HG02870 (cell line): Measurements from ENCODE around the gene KCNJ18.
"Not testable (repeated sequence)": the region's sequence is repeated elsewhere in the genome, so short reads cannot be mapped to it uniquely, and the experiment has no call there.

Source experiments
- ATAC-seq: cut with Tn5 transposase; IDR thresholded peaks from one replicate; pipeline ENCODE4 v1.9.1; 2021; ENCODE audit warnings: mild to moderate bottlenecking, moderate library complexity; ENCODE audit not compliant: unreplicated experiment

KCNJ18 gene

GRCh38 chr17:21691883-21692703, at the start of gene KCNJ18:
Gene KCNJ18 (plus strand): TSS chr17:21692523. CDS start chr17:21702787, 10,264 bp downstream.
- ATAC-seq = not testable (repeated sequence)

GRCh38 chr17:21648125-21648524, 44.2 kb upstream of the KCNJ18 start:
- not testable (repeated sequence) for ATAC-seq

GRCh38 chr17:21650043-21650442, 42.3 kb upstream of the KCNJ18 start:
- ATAC-seq = not testable (repeated sequence)

- not testable (repeated sequence) for ATAC-seq
Measured at GRCh38 chr17:21652049-21652448, 40.3 kb upstream of the KCNJ18 start.

- ATAC-seq = not testable (repeated sequence)
Measured at GRCh38 chr17:21653211-21653610, 39.1 kb upstream of the KCNJ18 start.

GRCh38 chr17:21656518-21657309, 35.6 kb upstream of the KCNJ18 start:
- not testable (repeated sequence) for ATAC-seq

GRCh38 chr17:21659635-21660034, 32.7 kb upstream of the KCNJ18 start:
- ATAC-seq = not testable (repeated sequence)

- not testable (repeated sequence) for ATAC-seq
Measured at GRCh38 chr17:21661455-21661854, 30.9 kb upstream of the KCNJ18 start.

- not testable (repeated sequence) for ATAC-seq
Measured at GRCh38 chr17:21663166-21663565, 29.2 kb upstream of the KCNJ18 start.

GRCh38 chr17:21663614-21664474, 28.5 kb upstream of the KCNJ18 start:
- ATAC-seq = not testable (repeated sequence)

- ATAC-seq = not testable (repeated sequence)
Measured at GRCh38 chr17:21665171-21665570, 27.2 kb upstream of the KCNJ18 start.

- ATAC-seq = not testable (repeated sequence)
Measured at GRCh38 chr17:21665935-21666493, 26.3 kb upstream of the KCNJ18 start.

GRCh38 chr17:21666711-21667412, 25.5 kb upstream of the KCNJ18 start:
- ATAC-seq = not testable (repeated sequence)

GRCh38 chr17:21667413-21668117, 24.8 kb upstream of the KCNJ18 start:
- not testable (repeated sequence) for ATAC-seq

- not testable (repeated sequence) for ATAC-seq
Measured at GRCh38 chr17:21668118-21668488, 24.2 kb upstream of the KCNJ18 start.

- not testable (repeated sequence) for ATAC-seq
Measured at GRCh38 chr17:21668746-21669508, 23.4 kb upstream of the KCNJ18 start.

- not testable (repeated sequence) for ATAC-seq
Measured at GRCh38 chr17:21669616-21670360, 22.5 kb upstream of the KCNJ18 start.
